C4-2B (cell line): Measurements from ENCODE around the gene DES.

Experiments used
- CTCF ChIP-seq: fragments of 450-650 bp; conservative IDR thresholded peaks from 2 replicates; pipeline ENCODE4 v1.5.1; 2017; ENCODE audit warnings: mild to moderate bottlenecking
- ZFX ChIP-seq: fragments of 450-650 bp; IDR thresholded peaks from 2 replicates; pipeline ENCODE4 v1.6.1; 2017

DNA sequence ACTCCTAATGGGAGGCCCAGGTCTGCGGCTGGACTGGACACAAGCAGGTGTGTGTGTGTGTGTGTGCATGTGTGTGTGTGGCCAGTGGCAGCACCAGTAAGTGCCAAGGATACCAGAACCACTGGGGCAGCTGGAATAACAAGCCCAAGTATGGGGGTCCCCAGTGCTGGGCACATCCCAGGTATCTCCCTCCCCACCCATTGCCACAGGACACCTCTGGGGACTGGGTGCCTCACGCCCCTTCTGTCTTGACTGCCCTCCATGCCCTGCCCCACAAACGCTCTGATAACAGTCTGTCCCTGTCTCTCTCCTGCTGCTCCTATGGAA lies 25.5 kb downstream of the DES start:
- TF ChIP-seq CTCF (no peak), ZFX (no peak)
